Measurements from ENCODE around the gene TPRN. TPM values are rescaled to one million over a fixed set of nuclear protein-coding genes. Genes with fewer than 3 reads are reported as not detected.

Gene TPRN
- total RNA-seq, 1 experiment from 2014 or later = 12.0 TPM

GRCh38 chr9:137188490-137189296, 11.8 kb downstream of the TPRN start, which contains the start of the genes ANAPC2 and SSNA1:
Gene ANAPC2, minus strand, starts transcription at chr9:137188560. Its CDS starts 28 bp downstream, at chr9:137188532.
Gene SSNA1, plus strand, starts transcription at chr9:137188676. Its CDS starts 51 bp downstream, at chr9:137188727.
- Histone ChIP-seq H3K9me3 (no peaks in the 10 kb centered on the region), H3K36me3 (peaks cover 18% of the 10 kb centered on the region), H3K4me3 (peak within 1 kb of the TSS; percentile 88), H3K27me3 (no peaks in the 10 kb centered on the region)
- DNase-seq = peak; percentile 89

DNA sequence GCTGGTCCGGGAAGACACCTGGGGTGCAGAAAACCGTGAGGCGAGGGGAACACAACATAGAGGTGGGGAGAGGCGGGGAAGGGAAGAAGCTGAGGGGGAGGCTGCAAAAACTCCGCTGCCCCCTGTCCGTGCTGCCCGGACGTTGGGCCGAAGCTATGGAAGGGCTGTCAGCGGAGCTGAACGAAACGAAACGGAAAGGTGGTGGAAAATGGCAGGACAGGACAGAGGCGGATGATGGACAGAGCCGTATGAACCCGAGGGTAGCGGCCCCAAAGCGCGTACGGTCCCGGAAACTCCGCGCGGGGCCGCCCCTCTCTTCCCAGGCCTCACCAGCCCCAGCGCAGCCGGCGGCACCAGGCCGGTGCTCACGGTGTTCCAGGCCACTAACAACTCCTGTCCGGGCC, 12.5 kb downstream of the TPRN start:
- Histone ChIP-seq H3K9me3 (no peaks in the 10 kb centered on the region), H3K4me3 (peak overlapping the region; percentile 88), H3K27me3 (no peaks in the 10 kb centered on the region), H3K36me3 (peaks cover 18% of the 10 kb centered on the region)
- no peak for DNase-seq

DNA sequence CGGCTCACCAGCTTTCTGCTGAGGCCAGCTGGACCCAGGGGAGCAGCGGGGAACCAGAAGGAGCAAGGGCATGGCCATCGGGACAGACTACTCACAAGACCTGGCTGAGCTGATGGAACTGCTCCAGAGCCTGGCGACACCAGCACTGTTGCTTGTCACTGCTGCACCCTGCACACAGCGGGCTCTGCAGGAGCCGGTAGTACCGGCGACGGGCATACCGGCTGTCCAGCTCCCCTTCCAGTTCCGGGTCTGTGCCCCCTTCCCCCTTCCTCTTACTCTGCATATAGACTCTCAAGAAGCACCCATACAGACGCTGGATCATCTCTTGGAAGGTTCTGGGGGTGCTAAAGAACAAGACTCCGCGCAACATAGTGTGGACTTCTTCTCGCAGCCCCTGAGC, 13.2 kb downstream of the TPRN start:
- Histone ChIP-seq H3K9me3 (no peaks in the 10 kb centered on the region), H3K4me3 (peak overlapping the region; percentile 88), H3K36me3 (peaks cover 23% of the 10 kb centered on the region), H3K27me3 (no peaks in the 10 kb centered on the region)
- DNase-seq = no peak

GRCh38 chr9:137186385-137186784, 14.2 kb downstream of the TPRN start:
- H3K27me3 ChIP-seq = no peaks in the 10 kb centered on the region
- no peak for DNase-seq
- H3K36me3 ChIP-seq = peaks cover 23% of the 10 kb centered on the region
- H3K4me3 ChIP-seq = no peak overlapping the region
- no peaks in the 10 kb centered on the region for H3K9me3 ChIP-seq

- Histone ChIP-seq H3K36me3 (peaks cover 23% of the 10 kb centered on the region), H3K27me3 (no peaks in the 10 kb centered on the region), H3K9me3 (no peaks in the 10 kb centered on the region)
Observed at GRCh38 chr9:137185921-137186320, 14.6 kb downstream of the TPRN start.

GRCh38 chr9:137184881-137185660, 15.5 kb downstream of the TPRN start:
- H3K9me3 ChIP-seq = no peaks in the 10 kb centered on the region
- no peaks in the 10 kb centered on the region for H3K27me3 ChIP-seq
- H3K4me3 ChIP-seq = no peak overlapping the region
- DNase-seq = no peak
- peaks cover 22% of the 10 kb centered on the region for H3K36me3 ChIP-seq

More at GRCh38 chr9:137185921-137186320, 14.6 kb downstream of the TPRN start:
- H3K4me3 ChIP-seq = no peak overlapping the region
- no peak for DNase-seq

DNA sequence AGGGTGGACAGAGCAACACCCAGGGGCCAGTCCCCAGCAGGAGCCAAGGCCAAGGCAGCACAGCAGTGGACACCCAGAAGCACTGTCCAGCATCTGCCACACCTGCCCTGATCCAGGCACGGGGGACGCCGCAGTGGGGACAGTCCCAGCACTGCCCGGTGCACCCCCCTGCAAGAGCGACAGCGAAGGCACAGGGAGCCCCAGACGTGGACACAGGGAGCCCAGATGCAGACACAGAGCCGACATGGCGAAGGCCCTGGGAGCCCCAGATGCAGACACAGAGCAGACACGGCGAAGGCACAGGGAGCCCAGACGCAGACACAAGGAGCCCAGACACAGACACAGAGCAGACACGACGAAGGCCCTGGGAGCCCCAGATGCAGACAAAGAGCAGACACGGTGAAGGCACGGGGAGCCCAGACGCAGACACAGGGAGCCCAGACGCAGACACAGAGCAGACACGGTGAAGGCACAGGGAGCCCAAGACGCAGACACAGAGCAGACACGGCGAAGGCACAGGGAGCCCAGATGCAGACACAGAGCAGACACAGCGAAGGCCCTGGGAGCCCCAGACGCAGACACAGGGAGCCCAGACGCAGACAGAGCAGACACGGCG, 16.5 kb downstream of the TPRN start:
- Histone ChIP-seq H3K27me3 (no peaks in the 10 kb centered on the region), H3K4me3 (no peak overlapping the region), H3K36me3 (peaks cover 15% of the 10 kb centered on the region), H3K9me3 (no peaks in the 10 kb centered on the region)
- DNase-seq = no peak

GRCh38 chr9:137182836-137183235, 17.7 kb downstream of the TPRN start:
- H3K4me3 ChIP-seq = no peak overlapping the region
- peaks cover 17% of the 10 kb centered on the region for H3K36me3 ChIP-seq
- no peaks in the 10 kb centered on the region for H3K9me3 ChIP-seq
- no peak for DNase-seq
- H3K27me3 ChIP-seq = no peaks in the 10 kb centered on the region

DNA sequence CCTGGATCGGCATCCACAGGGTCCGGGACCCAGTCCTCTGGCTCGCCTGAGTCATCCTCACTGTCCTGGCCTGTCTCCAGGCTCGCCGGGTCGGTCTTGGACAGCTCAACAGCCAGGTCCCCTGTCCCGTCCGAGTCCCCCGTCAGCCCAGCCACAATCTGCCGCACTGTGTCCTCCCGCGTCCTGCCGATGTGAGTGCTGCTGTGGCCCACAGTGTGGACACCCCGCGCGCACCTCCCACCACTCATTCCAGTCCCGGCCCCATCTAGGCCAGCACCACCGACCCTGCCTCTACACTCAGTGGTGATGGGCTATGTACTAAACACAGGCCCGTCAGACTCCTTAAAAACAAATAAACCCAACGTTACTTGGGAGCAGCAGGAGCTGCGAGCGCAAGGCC, 18.9 kb downstream of the TPRN start:
- DNase-seq = no peak
- Histone ChIP-seq H3K27me3 (no peaks in the 10 kb centered on the region), H3K4me3 (no peak overlapping the region), H3K36me3 (peaks cover 10% of the 10 kb centered on the region), H3K9me3 (no peaks in the 10 kb centered on the region)

DNA sequence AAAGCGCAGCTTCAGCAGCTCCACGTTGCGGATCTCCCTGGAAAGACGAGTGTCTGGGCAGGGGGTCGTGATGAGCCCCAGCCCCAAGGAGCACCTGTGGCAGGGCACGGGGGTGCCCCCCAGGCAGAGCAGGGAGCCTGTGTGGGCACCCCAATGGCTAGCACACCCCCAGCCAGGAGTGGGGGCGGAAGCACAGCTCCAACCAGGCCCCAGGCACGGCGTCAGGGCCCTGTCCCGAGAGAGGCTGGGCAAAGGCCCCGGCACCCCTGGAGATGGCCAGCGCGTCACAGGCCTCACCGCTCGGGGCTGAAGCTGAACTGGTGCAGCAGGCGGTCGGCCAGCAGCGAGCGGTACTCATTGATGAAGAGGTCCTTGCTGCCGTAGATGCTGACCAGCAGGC, 20.1 kb downstream of the TPRN start:
- DNase-seq = no peak
- H3K27me3 ChIP-seq = no peaks in the 10 kb centered on the region
- no peaks in the 10 kb centered on the region for H3K9me3 ChIP-seq
- no peak overlapping the region for H3K4me3 ChIP-seq
- H3K36me3 ChIP-seq = peaks cover 7% of the 10 kb centered on the region

- Histone ChIP-seq H3K4me3 (no peak overlapping the region), H3K27me3 (no peaks in the 10 kb centered on the region), H3K9me3 (no peaks in the 10 kb centered on the region), H3K36me3 (peaks cover 7% of the 10 kb centered on the region)
- no peak for DNase-seq
Observed at GRCh38 chr9:137179761-137180160, 20.8 kb downstream of the TPRN start.

DNA sequence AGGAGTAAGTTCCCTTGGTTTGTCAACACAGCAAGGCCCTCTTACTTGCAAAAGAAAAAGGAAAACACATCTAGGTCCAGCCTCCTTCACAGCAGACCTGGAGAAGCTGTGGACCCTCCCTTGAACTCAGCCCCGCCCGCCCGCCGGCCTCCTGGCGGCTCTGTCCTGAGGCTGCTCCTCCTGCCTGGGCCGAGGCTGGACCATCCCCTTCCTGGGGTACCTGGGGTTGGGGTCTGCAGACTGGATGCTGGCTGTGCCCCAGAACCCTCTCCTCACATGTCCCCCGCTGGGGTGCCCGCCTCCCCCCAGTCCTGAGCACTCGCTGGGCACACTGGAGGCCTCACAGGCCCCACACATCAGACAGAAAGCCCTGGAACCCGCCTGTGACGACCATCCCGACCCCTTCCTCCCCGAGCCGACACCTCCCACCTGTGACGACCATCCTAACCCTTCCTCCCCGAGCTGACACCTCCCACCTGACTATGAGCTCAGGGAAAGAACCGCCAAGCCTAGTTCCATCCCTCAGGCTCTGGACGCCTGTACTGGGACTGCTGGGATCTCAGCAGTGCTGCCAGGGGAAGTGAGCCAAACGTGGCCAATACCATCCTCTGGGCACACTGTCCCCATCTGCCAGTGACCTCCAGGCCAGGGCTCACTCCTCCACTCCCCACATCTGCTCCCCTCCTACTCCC, 21.5 kb downstream of the TPRN start:
- no peaks in the 10 kb centered on the region for H3K9me3 ChIP-seq
- H3K4me3 ChIP-seq = no peak overlapping the region
- H3K36me3 ChIP-seq = peaks cover 7% of the 10 kb centered on the region
- H3K27me3 ChIP-seq = no peaks in the 10 kb centered on the region
- DNase-seq = no peak

DNA sequence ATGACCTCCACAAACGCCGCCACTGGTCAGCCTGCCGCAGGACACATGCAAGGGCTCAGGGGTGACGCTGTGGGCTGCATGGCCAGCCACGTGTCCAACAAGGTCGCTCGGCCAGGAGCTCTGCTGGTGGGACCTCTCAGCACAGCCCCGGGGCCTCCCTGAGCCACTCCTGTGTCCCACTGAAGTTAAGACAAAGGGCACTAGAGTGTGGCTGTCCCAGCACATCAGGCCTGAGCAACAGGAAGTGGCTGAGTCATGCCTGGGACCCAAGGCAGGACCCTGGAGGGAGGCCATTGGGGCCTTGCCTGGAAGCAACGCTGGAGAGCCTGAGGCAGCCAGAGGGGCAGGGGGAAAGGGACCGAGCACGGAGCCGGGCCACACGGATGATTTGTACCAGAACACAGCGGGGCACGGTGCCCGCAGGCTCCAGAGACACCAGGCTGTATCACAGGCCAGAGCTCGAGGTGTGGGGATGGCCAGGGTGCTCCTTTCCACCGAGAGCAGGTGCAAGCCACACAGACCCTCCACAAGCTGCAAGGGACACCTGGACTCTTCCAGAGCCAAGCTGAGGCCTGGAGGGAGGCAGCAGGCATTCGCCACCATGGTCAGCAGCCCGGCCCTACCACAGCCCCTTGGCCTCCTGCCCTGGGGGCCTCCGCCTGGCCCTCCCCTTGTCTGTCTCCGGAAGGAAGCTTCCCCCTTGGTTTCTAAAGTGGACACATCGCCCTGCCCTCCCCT, 22.2 kb downstream of the TPRN start:
- no peak overlapping the region for H3K4me3 ChIP-seq
- no peak for DNase-seq
- H3K9me3 ChIP-seq = no peaks in the 10 kb centered on the region
- peaks cover 7% of the 10 kb centered on the region for H3K36me3 ChIP-seq
- H3K27me3 ChIP-seq = no peaks in the 10 kb centered on the region

DNA sequence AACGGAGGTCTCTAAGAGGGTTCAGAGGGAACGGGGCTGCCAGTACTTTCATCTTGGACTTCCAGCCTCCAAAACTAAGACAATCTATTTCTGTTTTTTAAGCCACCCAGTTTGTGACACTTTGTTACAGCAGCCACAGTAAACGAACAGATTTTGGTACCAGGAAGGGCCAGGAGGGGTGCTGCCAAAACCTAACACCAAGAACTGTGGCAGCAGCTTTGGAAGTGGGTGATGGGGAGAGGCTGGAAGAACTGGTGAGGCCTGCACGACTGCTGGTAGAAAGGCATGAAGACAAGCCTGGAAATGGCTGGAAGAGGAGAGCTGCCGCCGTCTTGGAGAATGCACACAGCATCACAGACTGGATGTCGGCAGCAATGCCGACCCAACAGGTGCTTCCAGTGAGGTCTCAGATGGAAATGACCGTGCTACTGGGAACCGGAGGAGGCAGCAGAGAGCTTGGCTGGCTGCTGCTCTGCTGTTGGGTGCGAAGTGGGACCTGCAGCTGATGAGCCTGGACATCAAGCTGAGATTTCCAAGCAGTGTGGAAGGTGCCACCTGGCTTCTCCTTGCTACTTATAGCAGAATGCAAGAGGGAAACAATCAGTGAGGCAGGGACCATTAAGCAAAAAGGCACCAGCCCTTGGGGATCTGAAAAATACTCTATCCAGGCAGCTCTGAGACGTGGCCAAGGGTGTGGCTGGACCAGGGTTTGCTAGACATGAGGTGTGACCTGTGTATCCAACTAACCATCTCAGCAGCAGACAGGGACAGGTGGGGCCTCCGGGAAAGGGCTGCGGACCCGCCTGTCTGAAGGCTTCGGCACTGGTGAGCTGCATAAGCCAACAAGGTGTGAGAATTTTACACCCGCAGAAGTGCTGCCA, 24.0 kb downstream of the TPRN start:
- Histone ChIP-seq H3K9me3 (no peaks in the 10 kb centered on the region), H3K27me3 (no peaks in the 10 kb centered on the region), H3K36me3 (peaks cover 2% of the 10 kb centered on the region), H3K4me3 (no peak overlapping the region)
- DNase-seq = peak; percentile 25

GRCh38 chr9:137175345-137175961, 25.1 kb downstream of the TPRN start:
- Histone ChIP-seq H3K27me3 (no peaks in the 10 kb centered on the region), H3K4me3 (no peak overlapping the region), H3K36me3 (peaks cover 2% of the 10 kb centered on the region), H3K9me3 (no peaks in the 10 kb centered on the region)
- no peak for DNase-seq

Data from MG63 (cell line).